ENCODE measurements around the gene NRTN. TPM values are rescaled to one million over a fixed set of nuclear protein-coding genes. Genes with fewer than 3 reads are reported as not detected.
A peak's percentile ranks its signal among the peaks of the same experiment; 100 is the strongest.

The NRTN gene
- total RNA-seq, 1 experiment from 2014 or later, result 3.9 TPM

GRCh38 chr19:5864013-5864720 is 59.3 kb downstream of the NRTN start:
- H4K20me1 ChIP-seq (ENCODE audit: low read length), result no peaks in the 10 kb centered on the region
- no peaks in the 10 kb centered on the region for H3F3A ChIP-seq (ENCODE audit: low read length, unreplicated experiment)
- BruUV-seq (replicated peaks), result no TSS peak
- H2AFZ ChIP-seq (ENCODE audit: low read length), result no peak overlapping the region
- TF ChIP-seq EZH2 (IDR thresholded peaks at IDR 0.05; ENCODE audit: low read length, unreplicated experiment) (no peak), CTCF (conservative IDR thresholded peaks at IDR 0.05; ENCODE audit: low read depth, low read length) (no peak), EZH2phosphoT487 (IDR thresholded peaks at IDR 0.05; ENCODE audit: borderline replicate concordance, low read length) (no peak)
- H3K9me3 ChIP-seq (ENCODE audit: low read length), result no peaks in the 10 kb centered on the region
- ChIA-PET CTCF (no interaction called here), POLR2A (ENCODE audit: unreplicated experiment) (no interaction called here)
- H3K27ac ChIP-seq (ENCODE audit: low read length), result no peak overlapping the region
- H3K9me2 ChIP-seq (replicated peaks; ENCODE audit: low read length), result no peaks in the 10 kb centered on the region
- no peak overlapping the region for H3K4me2 ChIP-seq (ENCODE audit: low read length)
- no peak for DNase-seq
- H3K36me3 ChIP-seq (ENCODE audit: low read depth, low read length), result no peaks in the 10 kb centered on the region
- ATAC-seq, result no peak
- no peak overlapping the region for H3K4me3 ChIP-seq (ENCODE audit: low read length)
- H3K27me3 ChIP-seq (ENCODE audit: low read length), result no peaks in the 10 kb centered on the region
- intact Hi-C loops (cut with micrococcal nuclease), result no loop called here
- H3K79me2 ChIP-seq (ENCODE audit: low read length), result no peaks in the 10 kb centered on the region
- H3K9ac ChIP-seq (ENCODE audit: low read length), result no peak overlapping the region
- H3K4me1 ChIP-seq (ENCODE audit: insufficient read depth, low read length), result no peaks in the 10 kb centered on the region

GRCh38 chr19:5864725-5865486 is 60.0 kb downstream of the NRTN start:
- intact Hi-C loops (cut with micrococcal nuclease), result no loop called here
- H2AFZ ChIP-seq (ENCODE audit: low read length), result no peak overlapping the region
- no peaks in the 10 kb centered on the region for H3K4me1 ChIP-seq (ENCODE audit: insufficient read depth, low read length)
- no peaks in the 10 kb centered on the region for H3K79me2 ChIP-seq (ENCODE audit: low read length)
- no peaks in the 10 kb centered on the region for H3K9me2 ChIP-seq (replicated peaks; ENCODE audit: low read length)
- CTCF ChIA-PET, result no interaction called here
- TF ChIP-seq EZH2phosphoT487 (IDR thresholded peaks at IDR 0.05; ENCODE audit: borderline replicate concordance, low read length), result no peak
- TF ChIP-seq CTCF (conservative IDR thresholded peaks at IDR 0.05; ENCODE audit: low read depth, low read length), result peak; percentile 36; the same call in 1 of the 2 replicates
- TF ChIP-seq EZH2 (IDR thresholded peaks at IDR 0.05; ENCODE audit: low read length, unreplicated experiment), result no peak
- H3K9ac ChIP-seq (ENCODE audit: low read length), result no peak overlapping the region
- H3K36me3 ChIP-seq (ENCODE audit: low read depth, low read length), result no peaks in the 10 kb centered on the region
- H3K4me2 ChIP-seq (ENCODE audit: low read length), result no peak overlapping the region
- H3K27ac ChIP-seq (ENCODE audit: low read length), result no peak overlapping the region
- BruUV-seq (replicated peaks), result no TSS peak
- DNase-seq (no peak), ATAC-seq (no peak)
- POLR2A ChIA-PET (ENCODE audit: unreplicated experiment), result no interaction called here
- no peaks in the 10 kb centered on the region for H3F3A ChIP-seq (ENCODE audit: low read length, unreplicated experiment)
- no peak overlapping the region for H3K4me3 ChIP-seq (ENCODE audit: low read length)
- H4K20me1 ChIP-seq (ENCODE audit: low read length), result no peaks in the 10 kb centered on the region
- H3K9me3 ChIP-seq (ENCODE audit: low read length), result no peaks in the 10 kb centered on the region
- no peaks in the 10 kb centered on the region for H3K27me3 ChIP-seq (ENCODE audit: low read length)

- no peak for TF ChIP-seq CTCF (conservative IDR thresholded peaks at IDR 0.05; ENCODE audit: low read depth, low read length)
- no peak for TF ChIP-seq EZH2 (IDR thresholded peaks at IDR 0.05; ENCODE audit: low read length, unreplicated experiment)
- no peak for TF ChIP-seq EZH2phosphoT487 (IDR thresholded peaks at IDR 0.05; ENCODE audit: borderline replicate concordance, low read length)
- no peaks in the 10 kb centered on the region for H3K4me1 ChIP-seq (ENCODE audit: insufficient read depth, low read length)
- ChIA-PET CTCF (no interaction called here), POLR2A (ENCODE audit: unreplicated experiment) (no interaction called here)
- H3K27ac ChIP-seq (ENCODE audit: low read length), result no peak overlapping the region
- H3K9me3 ChIP-seq (ENCODE audit: low read length), result no peaks in the 10 kb centered on the region
- no peaks in the 10 kb centered on the region for H3K79me2 ChIP-seq (ENCODE audit: low read length)
- H3K27me3 ChIP-seq (ENCODE audit: low read length), result no peaks in the 10 kb centered on the region
- no peak overlapping the region for H3K9ac ChIP-seq (ENCODE audit: low read length)
- H3K9me2 ChIP-seq (replicated peaks; ENCODE audit: low read length), result no peaks in the 10 kb centered on the region
- H3K36me3 ChIP-seq (ENCODE audit: low read depth, low read length), result no peaks in the 10 kb centered on the region
- no peaks in the 10 kb centered on the region for H4K20me1 ChIP-seq (ENCODE audit: low read length)
- no peak overlapping the region for H3K4me3 ChIP-seq (ENCODE audit: low read length)
- no peaks in the 10 kb centered on the region for H3F3A ChIP-seq (ENCODE audit: low read length, unreplicated experiment)
- no peak for DNase-seq
- BruUV-seq (replicated peaks), result no TSS peak
- H3K4me2 ChIP-seq (ENCODE audit: low read length), result no peak overlapping the region
- no peak for ATAC-seq
- H2AFZ ChIP-seq (ENCODE audit: low read length), result no peak overlapping the region
- intact Hi-C loops (cut with micrococcal nuclease), result no loop called here
These were observed 60.9 kb downstream of the NRTN start for GRCh38 chr19:5865772-5866171.
